Mammary epithelial cell (primary cell): Measurements from ENCODE around the gene COLQ.

Experiments used
- CTCF ChIP-seq, 2 donors: IDR thresholded peaks in 1 of 2; conservative IDR thresholded peaks in 1 of 2; 2 replicates each; pipeline ENCODE4 v1.5.1; 2011 to 2012; ENCODE audit warnings: inconsistent platforms in 2 of 2, low read length in 2 of 2, mild to moderate bottlenecking in 2 of 2, control low read depth in 1 of 2, low read depth in 1 of 2; ENCODE audit not compliant: insufficient read depth in 1 of 2; ENCODE audit errors: extremely low read depth in 1 of 2
- EZH2 ChIP-seq: IDR thresholded peaks from 2 replicates; pipeline ENCODE4 v1.6.1; 2012; ENCODE audit warnings: low read length, inconsistent platforms, borderline replicate concordance

GRCh38 chr3:15521573-15521965, at the start of gene COLQ:
- TF ChIP-seq EZH2 (no peak), CTCF (conservative IDR thresholded peaks at IDR 0.05 in 1 of 2, IDR thresholded peaks at IDR 0.05 in 1 of 2; ENCODE audit: extremely low read depth in 1 of 2, insufficient read depth in 1 of 2, low read depth in 1 of 2, low read length in 2 of 2) (no peak)
